Neuron (in vitro differentiated cells): Measurements from ENCODE around the gene SHISA7.

Experiments used
- H2AFZ ChIP-seq: one replicate; pipeline ENCODE4 v1.6.1; 2013; ENCODE audit warnings: low read depth, mild to moderate bottlenecking, inconsistent platforms, low read length, moderate library complexity
- H3K27me3 ChIP-seq: one replicate; pipeline ENCODE4 v1.6.1; 2013; ENCODE audit warnings: low read length; ENCODE audit not compliant: insufficient read depth
- H3K36me3 ChIP-seq: one replicate; pipeline ENCODE4 v1.6.1; 2013; ENCODE audit warnings: low read length; ENCODE audit not compliant: insufficient read depth
- H3K4me1 ChIP-seq: one replicate; pipeline ENCODE4 v1.6.1; 2013; ENCODE audit warnings: low read length; ENCODE audit not compliant: insufficient read depth
- H3K4me3 ChIP-seq: 2 replicates; pipeline ENCODE4 v1.5.1; 2013; ENCODE audit warnings: mild to moderate bottlenecking, low read length, moderate library complexity
- H3K9me3 ChIP-seq: one replicate; pipeline ENCODE4 v1.6.1; 2013; ENCODE audit warnings: low read length

Gene SHISA7

DNA sequence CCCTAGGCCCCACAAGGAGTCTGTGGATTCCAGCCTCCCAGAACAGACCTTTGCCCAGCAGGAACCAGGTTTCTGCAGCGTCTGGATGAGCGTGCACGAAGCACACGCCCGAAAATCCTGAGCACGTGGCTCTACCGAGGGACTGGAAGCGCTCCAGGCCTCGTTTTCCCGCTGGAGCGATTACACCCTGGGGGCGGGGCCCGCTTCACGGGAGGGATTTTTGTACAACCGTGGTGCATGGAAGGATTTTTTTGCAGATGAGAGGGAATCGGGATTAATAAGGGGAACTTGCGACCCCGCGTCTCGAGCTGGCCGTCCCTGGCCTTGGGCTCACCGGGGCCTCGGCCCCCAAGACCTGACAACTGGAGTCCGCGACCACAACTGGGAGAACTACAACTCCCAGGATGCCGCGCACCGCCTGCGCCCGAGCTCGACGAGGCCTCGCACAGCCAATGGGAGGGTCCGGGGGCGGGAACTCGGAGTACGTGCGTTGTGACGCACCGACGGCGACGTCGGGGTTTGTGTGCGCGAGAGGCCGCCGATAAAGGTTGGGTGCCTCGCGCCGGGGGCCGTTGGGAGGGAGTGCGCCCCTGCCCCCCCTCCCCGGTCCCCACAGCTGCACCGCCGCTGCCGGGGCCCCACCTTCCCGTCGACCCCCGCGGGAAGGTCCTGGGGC is 33.1 kb upstream of the SHISA7 start, which contains the start of gene ZNF628:
TSS of gene ZNF628 (plus strand) at position 518 of the 676 bp plus-strand sequence. CDS start 3,294 bp downstream, outside the sequence.
- H3K4me3 ChIP-seq, result peak within 1 kb of the TSS; percentile 64
- H3K4me1 ChIP-seq, result peaks cover 23% of the 10 kb centered on the region
- peak within 1 kb of the TSS; percentile 31 for H2AFZ ChIP-seq
- no peaks in the 10 kb centered on the region for H3K36me3 ChIP-seq
- no peaks in the 10 kb centered on the region for H3K27me3 ChIP-seq
- no peaks in the 10 kb centered on the region for H3K9me3 ChIP-seq

DNA sequence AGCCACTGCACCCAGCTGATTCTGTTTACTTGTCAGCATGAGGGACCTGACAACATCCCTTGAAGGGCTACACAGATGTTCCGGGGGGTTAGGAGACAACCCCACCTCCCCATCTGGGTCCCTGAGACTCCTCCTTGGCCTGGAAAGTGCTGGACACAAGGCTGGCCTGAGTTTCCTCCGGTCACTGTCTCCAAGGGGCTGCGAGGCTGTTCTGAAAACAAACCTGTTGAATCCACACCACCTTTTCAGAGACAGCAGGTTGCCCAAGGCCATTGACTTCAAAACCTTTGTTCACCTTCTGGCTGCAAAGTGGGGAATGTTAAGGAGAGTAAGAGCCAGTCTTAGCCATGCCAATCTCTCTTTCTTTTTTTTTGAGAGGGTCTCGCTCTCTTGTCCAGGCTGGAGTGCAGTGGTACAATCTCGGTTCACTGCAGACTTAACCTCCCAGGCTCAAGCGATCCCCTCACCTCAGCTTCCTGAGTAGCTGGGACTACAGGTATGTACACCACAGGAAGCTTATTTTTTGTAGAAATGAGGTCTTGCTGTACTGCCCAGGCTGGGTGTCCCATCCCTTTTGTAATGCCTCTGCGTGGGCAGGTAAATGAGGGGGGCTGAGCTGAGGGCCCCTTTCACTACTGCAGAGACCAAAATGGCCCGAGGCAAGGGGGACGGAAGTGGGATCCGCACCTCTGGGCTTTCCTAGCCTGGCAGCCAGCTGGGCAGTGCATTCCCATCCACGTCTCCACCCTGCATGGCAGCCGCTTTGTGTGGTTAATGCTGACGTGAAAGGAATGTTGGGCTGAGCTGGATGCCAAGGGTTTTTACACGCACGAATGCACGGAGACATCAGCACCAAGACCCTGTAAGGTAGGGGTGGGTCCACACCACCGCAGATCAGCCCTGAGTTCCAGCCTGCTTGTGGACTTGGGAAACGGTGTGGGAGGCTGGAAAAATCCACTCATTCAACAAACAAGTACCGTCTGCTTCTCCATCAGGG is 31.5 kb upstream of the SHISA7 start:
- Histone ChIP-seq H2AFZ (no peak overlapping the region), H3K4me3 (no peak overlapping the region), H3K9me3 (no peaks in the 10 kb centered on the region), H3K4me1 (peaks cover 23% of the 10 kb centered on the region), H3K36me3 (no peaks in the 10 kb centered on the region), H3K27me3 (no peaks in the 10 kb centered on the region)

DNA sequence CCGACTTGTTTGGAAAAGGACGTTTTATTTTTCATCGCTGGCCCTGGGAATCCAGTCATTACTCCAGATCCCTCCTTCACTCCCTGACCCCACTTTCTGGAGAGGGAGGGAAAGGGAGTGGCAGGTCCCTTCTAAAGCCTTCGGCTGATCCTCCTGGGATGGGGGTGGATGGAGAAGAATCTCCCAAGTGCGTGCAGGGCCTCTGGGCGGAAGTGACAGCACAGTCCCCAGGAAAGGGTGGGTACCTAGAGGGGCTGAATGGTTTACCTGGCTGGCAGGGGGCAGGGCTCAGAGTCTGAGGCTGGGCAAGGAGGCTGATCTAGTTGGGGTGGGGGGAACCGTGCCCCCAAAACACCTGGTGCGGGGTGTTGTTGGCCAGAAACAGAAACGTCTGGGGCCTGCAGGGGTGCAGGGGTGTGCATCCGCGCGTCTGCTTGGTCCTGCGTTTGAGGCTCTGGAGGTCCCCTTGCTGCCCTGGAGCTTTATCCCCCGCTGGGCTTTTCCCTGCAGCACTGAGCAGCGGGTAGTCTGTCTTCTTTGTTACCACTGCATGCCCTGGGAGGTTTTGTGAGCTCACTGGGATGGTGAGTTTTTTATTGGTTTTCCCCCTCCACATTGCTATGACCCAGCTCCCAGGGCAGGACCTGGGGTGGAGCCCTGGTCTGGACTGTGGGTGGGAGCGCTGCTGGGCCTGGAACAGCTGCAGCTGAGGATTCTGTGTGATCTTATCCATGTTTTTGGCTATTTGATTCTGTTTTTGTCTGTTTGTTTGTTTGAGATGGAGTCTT is 30.3 kb upstream of the SHISA7 start:
- H3K36me3 ChIP-seq, result no peaks in the 10 kb centered on the region
- H3K27me3 ChIP-seq, result no peaks in the 10 kb centered on the region
- H2AFZ ChIP-seq, result no peak overlapping the region
- no peaks in the 10 kb centered on the region for H3K9me3 ChIP-seq
- H3K4me1 ChIP-seq, result peaks cover 22% of the 10 kb centered on the region
- no peak overlapping the region for H3K4me3 ChIP-seq

DNA sequence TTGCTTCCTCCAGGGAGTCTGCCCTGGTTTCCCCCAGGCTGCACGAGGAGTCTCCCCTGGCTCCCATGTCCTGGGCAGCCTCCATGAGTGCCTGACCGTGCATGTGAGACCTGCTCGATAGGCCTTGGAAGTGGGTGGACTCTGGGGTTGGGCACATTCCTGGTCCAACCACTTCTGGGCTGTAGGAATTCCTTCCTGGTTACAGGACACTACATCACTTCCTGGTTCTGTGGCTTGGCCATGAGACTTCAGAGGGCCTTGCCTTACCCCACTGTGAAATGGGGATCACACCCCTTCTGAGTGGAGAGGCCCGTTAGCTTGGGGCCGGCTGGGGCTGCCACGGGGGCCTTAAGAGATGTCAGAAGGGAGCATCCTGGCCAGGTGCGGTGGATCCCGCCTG is 29.4 kb upstream of the SHISA7 start:
- Histone ChIP-seq H3K9me3 (no peaks in the 10 kb centered on the region), H3K4me3 (no peak overlapping the region), H3K4me1 (peaks cover 14% of the 10 kb centered on the region), H3K27me3 (no peaks in the 10 kb centered on the region), H3K36me3 (no peaks in the 10 kb centered on the region), H2AFZ (no peak overlapping the region)

DNA sequence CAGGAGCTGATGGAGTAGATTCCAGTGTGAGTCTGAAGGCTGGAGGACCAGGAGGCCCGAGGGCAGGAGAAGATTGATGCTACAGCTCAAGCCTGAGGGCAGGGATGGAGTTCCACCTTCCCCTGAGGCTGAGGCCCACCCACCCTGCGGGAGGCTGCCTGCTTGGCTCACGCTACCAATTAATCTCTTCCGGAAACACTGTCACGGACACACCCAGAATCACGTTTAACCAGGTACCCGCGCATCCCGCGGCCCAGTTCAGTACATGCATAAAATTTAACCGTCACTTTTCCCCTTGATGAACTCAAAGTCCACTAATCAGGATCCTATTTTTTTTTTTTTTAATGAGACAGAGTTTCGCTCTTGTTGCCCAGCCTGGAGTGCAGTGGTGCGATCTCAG is 28.2 kb upstream of the SHISA7 start:
- H3K9me3 ChIP-seq, result no peaks in the 10 kb centered on the region
- no peaks in the 10 kb centered on the region for H3K27me3 ChIP-seq
- peaks cover 12% of the 10 kb centered on the region for H3K4me1 ChIP-seq
- no peaks in the 10 kb centered on the region for H3K36me3 ChIP-seq
- H2AFZ ChIP-seq, result no peak overlapping the region
- H3K4me3 ChIP-seq, result no peak overlapping the region

DNA sequence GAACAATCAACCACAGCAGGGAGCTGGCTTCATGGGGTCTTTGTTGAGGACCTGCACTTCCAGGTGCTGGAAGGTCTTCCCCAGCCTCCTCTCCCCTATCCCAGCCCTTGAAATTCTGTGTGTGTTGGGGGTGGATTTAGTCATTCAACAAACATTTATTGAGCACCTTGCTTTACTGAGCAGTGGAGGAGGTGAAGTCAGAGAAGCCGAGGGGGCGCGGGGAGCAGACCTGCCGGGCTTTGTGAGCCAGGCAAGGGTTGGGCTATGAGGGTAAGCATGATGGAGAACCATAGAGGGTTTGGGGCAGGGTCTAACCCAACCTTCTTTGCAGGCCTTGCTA is 24.9 kb upstream of the SHISA7 start:
- Histone ChIP-seq H2AFZ (no peak overlapping the region), H3K4me3 (no peak overlapping the region), H3K9me3 (no peaks in the 10 kb centered on the region), H3K36me3 (no peaks in the 10 kb centered on the region), H3K4me1 (peaks cover under 1% of the 10 kb centered on the region), H3K27me3 (peaks cover 19% of the 10 kb centered on the region)

DNA sequence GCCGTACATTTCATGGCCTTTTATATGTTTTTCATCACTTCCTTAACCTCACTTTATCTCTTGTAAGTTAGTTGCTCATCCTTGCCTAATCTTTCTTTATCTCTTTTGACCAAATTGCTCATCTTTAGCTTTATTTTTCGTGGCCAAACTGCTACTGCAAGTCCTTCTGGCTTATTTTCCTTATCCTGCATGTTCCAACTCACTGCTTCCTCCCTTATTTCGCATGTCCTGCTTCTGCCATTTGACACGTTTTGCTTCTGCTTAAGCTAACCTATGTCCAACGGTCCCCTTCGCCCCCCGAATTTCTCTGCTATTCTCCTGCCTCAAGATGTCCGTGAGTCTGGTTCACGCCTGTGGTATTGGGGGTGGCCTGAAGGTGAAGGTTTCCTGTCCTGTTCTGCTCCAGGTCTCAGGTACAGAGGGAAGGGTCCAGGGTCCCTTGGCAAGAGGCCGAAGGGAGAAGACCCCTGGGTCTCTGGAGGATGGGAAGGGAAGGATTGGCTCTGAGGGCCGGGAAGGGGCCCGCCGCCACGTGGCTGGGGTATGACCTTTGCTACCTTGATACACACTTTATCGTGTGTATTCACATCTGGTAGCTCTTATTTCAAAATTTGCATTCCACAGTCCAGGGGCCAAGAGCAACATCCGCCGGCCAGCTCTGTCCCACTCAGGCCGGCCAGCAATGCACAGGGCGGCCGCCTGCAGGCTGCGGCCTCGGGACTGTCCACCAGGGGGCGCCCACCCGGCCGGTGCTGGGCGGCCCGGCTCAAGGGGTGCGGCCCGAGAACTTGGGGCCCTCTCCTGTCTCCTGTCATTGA is 24.3 kb upstream of the SHISA7 start:
- H3K4me1 ChIP-seq, result no peaks in the 10 kb centered on the region
- H2AFZ ChIP-seq, result no peak overlapping the region
- no peaks in the 10 kb centered on the region for H3K9me3 ChIP-seq
- H3K27me3 ChIP-seq, result peaks cover 19% of the 10 kb centered on the region
- no peaks in the 10 kb centered on the region for H3K36me3 ChIP-seq
- H3K4me3 ChIP-seq, result no peak overlapping the region

DNA sequence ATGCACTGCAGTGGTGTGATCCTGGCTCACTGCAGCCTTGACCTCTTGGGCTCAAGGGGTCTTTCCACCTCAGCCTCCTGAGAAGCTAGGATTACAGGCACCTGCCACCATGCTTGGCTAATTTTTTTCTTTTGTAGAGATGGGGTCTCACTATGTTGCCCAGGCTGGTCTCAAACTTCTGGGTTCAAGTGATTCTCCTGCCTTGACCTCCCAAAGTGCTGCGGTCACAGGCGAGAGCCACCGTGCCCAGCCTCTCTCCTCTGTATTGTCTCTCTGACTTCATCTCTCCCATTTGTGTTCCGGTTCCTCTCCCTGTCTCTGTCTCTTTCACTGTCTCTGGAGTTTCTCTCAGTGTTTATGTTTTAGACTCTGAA is 23.1 kb upstream of the SHISA7 start:
- no peak overlapping the region for H2AFZ ChIP-seq
- peaks cover 19% of the 10 kb centered on the region for H3K27me3 ChIP-seq

DNA sequence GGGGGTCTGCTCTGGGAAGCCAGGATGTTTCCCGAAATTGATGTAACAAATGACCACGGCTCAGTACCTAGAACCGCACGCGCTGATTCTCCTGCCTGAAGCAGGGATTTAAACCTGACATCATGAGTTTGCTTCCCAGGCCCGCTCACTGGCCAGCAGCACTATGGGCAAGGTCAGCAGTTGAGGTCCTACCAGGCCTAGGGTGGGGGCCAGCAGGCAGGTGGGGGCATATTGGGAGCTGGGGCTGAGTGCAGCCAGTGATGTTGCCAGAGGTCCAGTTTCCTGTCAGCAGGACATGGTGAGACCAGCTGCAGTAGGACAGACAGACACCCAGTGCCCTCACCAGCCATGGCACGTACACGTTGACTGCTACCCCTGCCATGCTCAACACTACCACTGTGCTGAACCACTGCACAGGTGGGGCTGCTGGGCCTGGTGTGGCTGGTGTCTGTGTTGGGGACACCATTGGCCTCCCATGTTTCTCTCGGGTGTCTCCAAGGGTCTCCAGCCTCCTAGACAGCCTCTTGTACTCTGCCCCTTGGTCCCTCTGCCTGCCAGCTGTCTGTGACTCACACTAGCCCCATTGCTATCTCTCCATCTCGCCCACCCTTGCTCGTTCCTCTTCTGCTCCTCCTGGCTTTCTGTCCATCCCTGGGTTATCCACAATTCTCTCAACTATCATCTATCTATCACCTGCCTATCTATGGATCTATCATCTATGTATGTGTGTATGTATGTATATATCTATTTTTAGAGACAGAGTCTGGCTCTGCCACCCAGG is 22.6 kb upstream of the SHISA7 start:
- H3K36me3 ChIP-seq, result no peaks in the 10 kb centered on the region
- H3K4me3 ChIP-seq, result no peak overlapping the region
- peaks cover 19% of the 10 kb centered on the region for H3K27me3 ChIP-seq
- no peaks in the 10 kb centered on the region for H3K9me3 ChIP-seq
- H3K4me1 ChIP-seq, result peaks cover 7% of the 10 kb centered on the region
- H2AFZ ChIP-seq, result no peak overlapping the region

More for the DNA sequence above, 23.1 kb upstream of the SHISA7 start:
- Histone ChIP-seq H3K9me3 (no peaks in the 10 kb centered on the region), H3K4me1 (peaks cover 5% of the 10 kb centered on the region), H3K4me3 (no peak overlapping the region), H3K36me3 (no peaks in the 10 kb centered on the region)

DNA sequence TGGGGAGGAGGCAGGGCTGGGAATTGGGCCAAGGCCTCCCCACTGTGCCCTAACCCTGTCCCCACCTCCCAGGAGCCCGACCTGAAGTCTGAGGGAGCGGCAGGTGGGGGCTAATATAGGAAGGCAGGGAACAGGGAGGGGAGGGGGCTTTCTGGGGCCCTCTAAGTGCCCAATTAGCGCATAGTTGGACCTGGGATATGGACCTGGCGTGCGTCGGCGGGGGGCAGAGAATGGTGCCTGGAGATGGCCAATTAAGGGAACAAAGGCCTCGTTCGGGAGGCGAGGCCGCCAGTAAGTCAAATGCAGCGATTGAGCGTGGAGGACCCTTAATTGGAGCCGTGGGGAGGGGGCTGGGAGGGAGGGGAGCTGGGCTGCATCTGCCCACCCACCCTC is 21.6 kb upstream of the SHISA7 start, which contains the start of gene C19orf85:
TSS of gene C19orf85 (minus strand) at position 90 of the 393 bp plus-strand sequence. CDS start 197 bp downstream, outside the sequence.
- Histone ChIP-seq H3K9me3 (no peaks in the 10 kb centered on the region), H3K4me1 (peaks cover 17% of the 10 kb centered on the region), H3K27me3 (peaks cover 19% of the 10 kb centered on the region), H3K4me3 (no peak within 1 kb of the TSS), H3K36me3 (no peaks in the 10 kb centered on the region), H2AFZ (no peak within 1 kb of the TSS)

DNA sequence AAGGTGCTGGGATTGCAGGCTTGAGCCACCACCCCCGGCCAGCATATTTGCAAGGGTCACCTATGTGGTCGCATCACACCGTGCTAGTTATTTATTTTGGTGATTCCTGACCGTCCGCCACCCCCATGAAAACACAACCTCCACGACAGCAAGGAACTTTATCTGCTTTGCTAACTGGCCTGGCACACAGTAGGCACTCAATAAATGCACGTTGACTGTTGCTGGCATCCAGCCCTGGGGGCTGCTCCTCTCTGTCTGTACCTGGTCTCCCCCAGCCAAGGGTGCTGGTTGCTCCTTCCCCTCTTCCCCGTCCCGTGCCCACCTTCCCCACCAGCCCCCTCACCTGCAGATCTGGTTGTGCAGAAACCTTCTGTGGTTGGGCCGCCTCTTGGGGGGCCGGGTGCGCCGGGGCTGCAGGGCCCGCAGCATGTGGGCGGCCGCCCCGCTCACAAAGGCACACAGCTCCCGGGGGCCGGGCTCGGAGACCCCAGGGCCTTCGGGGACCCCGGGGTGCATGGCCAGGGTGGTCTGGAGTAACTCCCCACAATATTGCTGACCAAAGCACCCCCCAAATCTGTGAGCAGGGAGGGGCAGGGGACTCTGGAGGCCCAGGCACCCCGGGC is 21.1 kb upstream of the SHISA7 start:
- Histone ChIP-seq H3K36me3 (no peaks in the 10 kb centered on the region), H2AFZ (no peak overlapping the region), H3K27me3 (peaks cover 19% of the 10 kb centered on the region), H3K4me1 (peaks cover 22% of the 10 kb centered on the region), H3K4me3 (no peak overlapping the region), H3K9me3 (no peaks in the 10 kb centered on the region)
